Coronary artery (tissue), 2 donors: ENCODE measurements around the gene ABCA13.

Experiments
- DNase-seq: peaks from one replicate; pipeline ENCODE4 v3.0.0-alpha.2; 2017; ENCODE audit warnings: low spot score
- H3K27ac ChIP-seq, 2 donors: fragments of 200-600 bp; sonication (generic); one replicate each; pipeline ENCODE4 v1.5.1; 2016 to 2019
- H3K4me3 ChIP-seq: fragments of 200-600 bp; sonication (generic); 2 replicates; pipeline ENCODE4 v1.5.1; 2016; ENCODE audit warnings: mild to moderate bottlenecking, moderate library complexity
- TF ChIP-seq, protein P1 (sequence below): fragments of 200-600 bp; sonication (generic); IDR thresholded peaks from one replicate; pipeline ENCODE4 v1.5.1; 2019; ENCODE audit warnings: antibody characterized with exemption

ABCA13 gene

DNA sequence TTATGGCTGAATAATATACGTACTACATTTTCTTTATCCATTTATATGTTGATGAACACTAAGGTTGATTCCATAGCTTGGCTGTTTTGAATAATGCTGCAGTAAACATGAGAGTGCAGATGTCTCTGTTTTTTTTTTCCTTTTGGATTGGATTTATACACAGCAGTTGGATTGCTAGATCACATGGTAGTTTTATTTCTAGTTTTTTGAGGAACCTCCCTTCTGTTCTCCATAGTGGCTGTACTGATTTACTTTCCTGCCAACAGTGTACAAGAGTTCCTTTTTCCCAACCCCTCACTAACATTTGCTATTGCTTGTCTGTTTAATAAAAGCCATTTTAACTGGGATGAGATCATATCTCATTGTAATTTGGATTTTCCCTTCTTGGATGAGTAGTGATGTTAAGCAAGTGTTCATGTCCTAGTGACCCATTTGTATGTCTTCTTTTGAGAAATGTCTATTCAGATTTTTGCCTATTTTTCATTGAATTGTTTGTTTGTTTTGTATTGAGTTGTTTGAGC lies 36.0 kb downstream of the ABCA13 start:
- DNase-seq, result no peak
- TF ChIP-seq, protein P1, sequence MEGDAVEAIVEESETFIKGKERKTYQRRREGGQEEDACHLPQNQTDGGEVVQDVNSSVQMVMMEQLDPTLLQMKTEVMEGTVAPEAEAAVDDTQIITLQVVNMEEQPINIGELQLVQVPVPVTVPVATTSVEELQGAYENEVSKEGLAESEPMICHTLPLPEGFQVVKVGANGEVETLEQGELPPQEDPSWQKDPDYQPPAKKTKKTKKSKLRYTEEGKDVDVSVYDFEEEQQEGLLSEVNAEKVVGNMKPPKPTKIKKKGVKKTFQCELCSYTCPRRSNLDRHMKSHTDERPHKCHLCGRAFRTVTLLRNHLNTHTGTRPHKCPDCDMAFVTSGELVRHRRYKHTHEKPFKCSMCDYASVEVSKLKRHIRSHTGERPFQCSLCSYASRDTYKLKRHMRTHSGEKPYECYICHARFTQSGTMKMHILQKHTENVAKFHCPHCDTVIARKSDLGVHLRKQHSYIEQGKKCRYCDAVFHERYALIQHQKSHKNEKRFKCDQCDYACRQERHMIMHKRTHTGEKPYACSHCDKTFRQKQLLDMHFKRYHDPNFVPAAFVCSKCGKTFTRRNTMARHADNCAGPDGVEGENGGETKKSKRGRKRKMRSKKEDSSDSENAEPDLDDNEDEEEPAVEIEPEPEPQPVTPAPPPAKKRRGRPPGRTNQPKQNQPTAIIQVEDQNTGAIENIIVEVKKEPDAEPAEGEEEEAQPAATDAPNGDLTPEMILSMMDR, result no peak
- Histone ChIP-seq H3K4me3 (no peak overlapping the region), H3K27ac (no peak overlapping the region)

DNA sequence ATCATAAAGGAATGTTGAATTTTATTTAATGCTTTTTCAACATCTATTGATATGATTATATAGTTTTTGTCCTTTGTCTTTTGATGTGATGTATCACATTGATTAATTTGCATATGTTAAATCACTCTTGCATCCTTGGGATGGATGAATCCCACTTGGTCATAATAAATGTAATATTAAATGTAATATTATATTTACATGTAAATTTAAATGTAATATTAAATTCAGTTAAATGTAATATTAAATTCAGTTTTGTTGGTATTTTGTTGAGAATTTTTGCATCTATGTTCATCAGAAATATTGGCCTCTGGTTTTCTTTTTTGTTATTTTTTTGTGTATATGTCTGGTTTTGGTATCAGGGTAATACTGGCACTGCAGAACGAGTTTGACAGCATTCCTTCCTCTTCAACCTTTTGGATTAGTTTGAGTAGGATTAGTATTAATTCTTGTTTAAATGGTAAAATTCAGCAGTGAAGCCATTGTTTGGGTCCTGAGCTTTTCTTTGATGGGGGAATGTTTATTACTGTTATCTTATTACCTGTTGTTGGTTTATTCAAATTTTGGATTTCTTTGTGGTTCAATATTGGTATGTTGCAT lies 37.8 kb downstream of the ABCA13 start:
- DNase-seq, result no peak
- Histone ChIP-seq H3K27ac (no peak overlapping the region), H3K4me3 (no peak overlapping the region)
- TF ChIP-seq, protein P1, result no peak

DNA sequence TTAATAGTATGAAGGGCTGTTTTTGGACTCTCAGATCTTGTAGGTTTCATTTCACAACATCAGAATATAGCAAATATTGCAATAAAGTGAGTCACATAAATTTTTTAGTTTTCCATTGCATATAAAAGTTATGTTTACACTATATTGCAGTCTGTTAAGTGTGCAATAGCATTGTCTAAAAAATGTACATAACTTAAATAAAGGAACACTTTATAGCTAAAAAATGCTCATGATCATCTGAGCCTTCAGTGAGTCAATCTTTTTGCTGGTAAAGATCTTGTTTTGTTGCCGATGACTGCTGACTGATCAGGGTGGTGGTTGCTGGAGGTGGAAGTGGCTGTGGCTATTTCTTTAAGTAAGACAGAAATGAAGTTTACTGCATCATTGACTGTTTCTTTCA lies 42.0 kb downstream of the ABCA13 start:
- no peak for DNase-seq
- H3K4me3 ChIP-seq, result no peak overlapping the region
- TF ChIP-seq, protein P1, result no peak
- no peak overlapping the region for H3K27ac ChIP-seq

DNA sequence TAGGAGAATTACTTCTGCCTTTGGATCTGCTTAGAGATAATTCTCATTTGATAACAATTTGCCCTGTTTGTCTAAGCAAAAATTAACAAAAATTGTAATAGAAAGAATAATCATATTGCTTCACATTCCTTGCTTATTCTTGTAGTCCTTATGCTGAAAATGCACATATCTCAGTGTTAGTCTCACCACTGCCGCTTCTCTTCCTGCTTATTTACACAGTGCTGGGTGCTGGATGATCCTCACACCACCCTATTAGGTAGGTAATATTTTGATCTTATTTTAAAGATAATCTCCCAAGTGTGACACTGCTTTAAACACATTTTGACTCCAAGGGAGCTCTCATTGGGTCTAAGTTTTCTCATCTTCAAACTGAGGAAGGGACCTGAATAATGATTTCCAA lies 46.0 kb downstream of the ABCA13 start:
- Histone ChIP-seq H3K4me3 (no peak overlapping the region), H3K27ac (no peak overlapping the region)
- TF ChIP-seq, protein P1, result no peak
- no peak for DNase-seq

DNA sequence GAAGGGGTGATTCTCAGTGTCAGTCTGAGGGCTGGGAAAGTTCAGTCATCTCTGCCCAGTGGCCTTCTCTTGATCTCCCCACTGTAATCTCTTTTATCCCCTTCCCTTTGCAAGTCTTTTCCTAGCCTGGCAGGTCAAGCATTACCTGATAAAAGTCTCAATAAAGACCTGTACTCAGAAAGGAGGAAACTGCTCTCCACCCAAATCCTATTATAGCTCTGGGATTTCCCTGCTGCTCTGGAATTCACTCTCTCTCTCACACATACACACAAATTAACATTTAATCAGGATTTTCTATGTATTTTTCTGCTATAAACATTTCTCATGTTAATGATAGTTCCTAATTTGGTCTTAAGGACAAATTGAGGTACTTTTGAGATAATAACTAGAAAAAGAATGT lies 46.5 kb downstream of the ABCA13 start:
- Histone ChIP-seq H3K4me3 (no peak overlapping the region), H3K27ac (no peak overlapping the region)
- no peak for DNase-seq
- TF ChIP-seq, protein P1, result no peak

DNA sequence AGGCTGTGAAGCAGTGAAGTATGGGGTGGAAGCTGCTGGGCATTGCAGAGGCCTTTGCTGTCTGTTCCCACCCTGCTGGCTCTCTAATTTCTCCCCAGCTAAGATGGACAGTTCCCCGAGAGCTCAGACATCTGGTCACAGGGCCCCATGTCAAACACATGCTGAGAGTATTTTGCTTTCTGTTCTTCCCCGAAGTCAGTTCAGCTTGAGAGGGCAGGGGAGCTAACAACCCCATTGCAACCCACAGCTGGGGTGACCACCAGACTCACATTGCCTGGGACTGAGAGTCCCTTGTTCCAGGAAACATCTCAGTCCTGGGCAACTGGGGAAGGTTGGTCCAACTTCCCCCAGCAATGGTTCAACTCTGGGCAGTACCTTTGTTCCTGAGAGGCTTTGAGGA lies 52.8 kb downstream of the ABCA13 start:
- Histone ChIP-seq H3K27ac (no peak overlapping the region), H3K4me3 (no peak overlapping the region)
- TF ChIP-seq, protein P1, result no peak
- no peak for DNase-seq

DNA sequence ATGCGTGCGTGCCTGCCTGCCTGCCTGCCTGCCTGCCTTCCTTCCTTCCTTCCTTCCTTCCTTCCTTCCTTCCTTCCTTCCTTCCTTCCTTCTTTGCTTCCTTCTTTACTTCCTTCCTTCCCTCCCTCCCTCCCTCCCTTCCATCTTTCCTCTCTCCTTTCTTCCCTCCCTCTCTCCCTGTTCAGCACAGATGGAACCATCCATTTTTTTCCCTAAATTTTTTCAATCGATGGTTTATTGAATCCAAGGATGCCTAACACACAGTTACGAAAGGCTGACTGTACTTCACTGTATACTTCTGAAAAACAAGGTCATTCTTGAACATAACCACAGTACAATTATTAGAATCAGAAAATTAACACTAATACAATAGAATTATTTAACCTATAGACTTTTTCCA lies 53.8 kb downstream of the ABCA13 start:
- TF ChIP-seq, protein P1, result no peak
- no peak overlapping the region for H3K27ac ChIP-seq
- DNase-seq, result no peak

More for the DNA sequence above, 53.8 kb downstream of the ABCA13 start:
- H3K4me3 ChIP-seq, result no peak overlapping the region
